ENCODE data around the gene NXPE4.
A peak's percentile ranks its signal among the peaks of the same experiment; 100 is the strongest.

NXPE4 gene

DNA sequence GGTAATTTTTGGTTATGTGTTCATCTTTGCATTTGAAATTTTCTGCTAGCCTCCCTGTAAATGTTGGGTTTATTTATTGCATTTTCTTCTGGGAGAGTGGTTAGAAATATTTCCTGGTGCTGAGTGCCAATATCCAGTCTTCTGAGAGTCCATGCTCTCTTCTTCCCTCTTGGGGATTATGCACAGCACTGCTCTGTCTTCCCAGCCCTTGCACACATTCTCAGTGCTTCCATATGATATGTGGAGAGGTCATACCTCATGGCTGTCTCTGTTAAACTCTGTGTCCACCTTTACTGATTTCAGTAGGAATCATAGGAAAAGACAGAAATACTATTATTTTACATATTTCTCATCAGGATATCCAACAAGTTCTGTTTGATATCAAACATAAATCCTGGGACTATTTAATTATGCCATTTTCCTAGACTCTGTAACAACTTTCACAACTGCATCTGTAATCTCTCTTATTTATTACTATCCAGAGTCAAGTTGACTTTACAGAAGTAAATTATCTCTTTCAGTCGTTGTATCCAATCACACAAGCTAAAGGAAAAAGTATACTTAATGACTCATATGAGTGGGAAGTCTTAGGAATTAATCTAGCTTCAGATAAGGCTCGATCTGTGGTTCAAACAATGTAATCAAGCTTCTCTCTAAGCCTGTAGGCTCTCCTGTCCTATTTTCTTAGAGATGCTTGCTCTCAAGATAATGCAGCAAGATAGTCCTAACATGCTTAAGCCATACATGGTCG is 33.2 kb downstream of the NXPE4 start:
- Histone ChIP-seq H3K79me2 (no peaks in the 10 kb centered on the region), H3K4me2 (ENCODE audit: low read length) (no peak overlapping the region), H3K36me3 (ENCODE audit: control insufficient read depth, insufficient read depth, low read length) (no peaks in the 10 kb centered on the region), H3K27me3 (ENCODE audit: control insufficient read depth, insufficient read depth, low read length) (no peaks in the 10 kb centered on the region), H3K9ac (no peak overlapping the region), H3K9me3 (ENCODE audit: control insufficient read depth, low read length) (no peaks in the 10 kb centered on the region), H3K27ac (no peak overlapping the region), H2AFZ (no peak overlapping the region), H3K4me3 (ENCODE audit: low read depth, low read length) (no peak overlapping the region), H3K4me1 (peaks cover 6% of the 10 kb centered on the region)
- TF ChIP-seq, protein P1, sequence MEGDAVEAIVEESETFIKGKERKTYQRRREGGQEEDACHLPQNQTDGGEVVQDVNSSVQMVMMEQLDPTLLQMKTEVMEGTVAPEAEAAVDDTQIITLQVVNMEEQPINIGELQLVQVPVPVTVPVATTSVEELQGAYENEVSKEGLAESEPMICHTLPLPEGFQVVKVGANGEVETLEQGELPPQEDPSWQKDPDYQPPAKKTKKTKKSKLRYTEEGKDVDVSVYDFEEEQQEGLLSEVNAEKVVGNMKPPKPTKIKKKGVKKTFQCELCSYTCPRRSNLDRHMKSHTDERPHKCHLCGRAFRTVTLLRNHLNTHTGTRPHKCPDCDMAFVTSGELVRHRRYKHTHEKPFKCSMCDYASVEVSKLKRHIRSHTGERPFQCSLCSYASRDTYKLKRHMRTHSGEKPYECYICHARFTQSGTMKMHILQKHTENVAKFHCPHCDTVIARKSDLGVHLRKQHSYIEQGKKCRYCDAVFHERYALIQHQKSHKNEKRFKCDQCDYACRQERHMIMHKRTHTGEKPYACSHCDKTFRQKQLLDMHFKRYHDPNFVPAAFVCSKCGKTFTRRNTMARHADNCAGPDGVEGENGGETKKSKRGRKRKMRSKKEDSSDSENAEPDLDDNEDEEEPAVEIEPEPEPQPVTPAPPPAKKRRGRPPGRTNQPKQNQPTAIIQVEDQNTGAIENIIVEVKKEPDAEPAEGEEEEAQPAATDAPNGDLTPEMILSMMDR (IDR thresholded peaks at IDR 0.05) = no peak

DNA sequence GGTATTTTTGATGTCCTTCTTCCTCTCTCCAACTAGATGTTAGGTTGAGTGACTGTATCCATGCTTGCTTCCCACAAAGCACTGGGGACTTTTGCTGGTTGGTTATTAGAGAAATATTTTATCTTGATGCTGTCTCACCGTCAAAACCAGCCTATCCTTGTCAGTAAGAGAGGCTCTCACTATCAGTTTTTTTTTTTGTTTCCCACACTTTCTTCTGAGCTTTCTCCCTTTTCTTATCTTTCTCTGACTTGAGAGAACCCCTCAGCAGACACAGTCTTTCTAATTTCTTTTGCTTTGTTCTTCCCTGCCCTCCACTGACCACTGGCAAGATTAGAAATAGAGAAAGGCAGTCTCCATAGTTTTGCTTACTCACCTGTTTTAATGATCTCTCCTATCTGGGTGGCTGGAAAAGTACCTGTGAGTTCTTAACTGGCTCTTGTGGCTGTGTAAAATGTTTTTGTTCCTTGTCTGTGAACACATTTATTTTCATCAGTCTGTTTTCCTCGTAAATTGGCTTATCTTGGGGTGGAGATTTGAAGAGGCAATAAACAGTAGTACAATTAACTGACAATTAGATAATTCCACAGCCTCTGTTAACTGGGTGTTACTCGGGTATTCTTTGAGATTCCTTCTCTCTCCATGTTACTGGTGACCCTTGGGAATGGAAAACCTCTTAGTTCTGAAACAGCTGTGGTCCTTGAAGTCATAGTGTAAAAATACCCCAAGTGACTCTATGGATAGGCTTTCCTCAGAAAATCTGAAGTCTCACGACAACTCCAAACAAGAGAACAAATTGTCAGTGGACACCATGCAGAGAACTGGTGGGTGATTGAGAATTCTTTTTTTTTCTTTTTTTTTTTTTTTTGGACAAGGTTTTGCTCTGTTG is 35.9 kb downstream of the NXPE4 start, which contains the start of gene NXPE1:
Gene NXPE1, minus strand, starts transcription at position 457 of the 886 bp plus-strand sequence. CDS start 8,680 bp downstream, outside the sequence.
- Histone ChIP-seq H3K36me3 (ENCODE audit: control insufficient read depth, insufficient read depth, low read length) (no peaks in the 10 kb centered on the region), H3K9ac (no peak within 1 kb of the TSS), H3K4me3 (ENCODE audit: low read depth, low read length) (no peak within 1 kb of the TSS), H3K27me3 (ENCODE audit: control insufficient read depth, insufficient read depth, low read length) (no peaks in the 10 kb centered on the region), H3K9me3 (ENCODE audit: control insufficient read depth, low read length) (no peaks in the 10 kb centered on the region), H2AFZ (peak within 1 kb of the TSS; percentile 58), H3K79me2 (no peaks in the 10 kb centered on the region), H3K27ac (no peak within 1 kb of the TSS), H3K4me2 (ENCODE audit: low read length) (no peak within 1 kb of the TSS), H3K4me1 (peaks cover 13% of the 10 kb centered on the region)
- TF ChIP-seq, protein P1 (IDR thresholded peaks at IDR 0.05) = no peak

DNA sequence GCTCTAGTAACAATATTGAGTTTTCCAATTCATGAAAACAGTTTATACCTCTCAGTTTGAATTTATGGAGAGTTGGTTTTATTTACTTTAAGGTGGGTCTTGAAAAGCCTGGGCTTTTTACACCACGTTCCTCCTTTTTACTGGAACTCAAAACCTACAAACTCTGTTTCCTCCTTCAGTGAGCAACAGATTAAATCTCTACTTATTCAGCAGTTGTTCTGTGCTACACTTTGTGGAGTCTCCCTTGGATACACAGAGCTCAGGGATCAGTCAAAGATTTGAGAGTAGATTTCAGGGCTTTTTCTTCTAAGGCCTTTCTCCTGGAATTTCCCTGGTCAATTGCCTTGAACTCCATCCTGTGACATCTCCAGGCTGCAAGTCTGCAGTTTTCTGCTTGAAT is 39.5 kb downstream of the NXPE4 start:
- no peaks in the 10 kb centered on the region for H3K36me3 ChIP-seq (ENCODE audit: control insufficient read depth, insufficient read depth, low read length)
- H3K9me3 ChIP-seq (ENCODE audit: control insufficient read depth, low read length) = no peaks in the 10 kb centered on the region
- H3K4me3 ChIP-seq (ENCODE audit: low read depth, low read length) = no peak overlapping the region
- no peak overlapping the region for H3K4me2 ChIP-seq (ENCODE audit: low read length)
- H3K27ac ChIP-seq = peak overlapping the region; percentile 56
- H3K27me3 ChIP-seq (ENCODE audit: control insufficient read depth, insufficient read depth, low read length) = no peaks in the 10 kb centered on the region
- H2AFZ ChIP-seq = peak overlapping the region; percentile 42
- TF ChIP-seq, protein P1 (IDR thresholded peaks at IDR 0.05) = no peak
- H3K9ac ChIP-seq = no peak overlapping the region
- H3K4me1 ChIP-seq = peaks cover 13% of the 10 kb centered on the region
- H3K79me2 ChIP-seq = no peaks in the 10 kb centered on the region

DNA sequence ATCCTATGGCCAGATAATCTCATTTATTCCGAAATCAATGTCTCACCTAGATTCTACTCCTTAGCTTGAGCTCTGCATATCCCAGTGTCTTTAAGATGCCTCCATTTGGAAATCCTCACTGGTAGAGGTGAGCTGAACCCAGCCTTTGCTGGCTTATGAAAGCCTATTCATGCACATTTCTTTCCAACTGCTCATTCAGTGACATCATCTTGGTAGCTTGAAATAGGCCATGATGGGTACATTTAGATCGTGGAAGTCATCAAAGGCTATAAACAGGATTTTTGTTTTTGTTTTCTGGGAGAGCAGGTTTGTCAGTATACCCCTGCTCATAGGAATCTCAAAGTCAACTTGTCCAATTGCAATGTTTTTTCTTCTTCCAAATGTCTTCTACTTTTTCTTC is 41.9 kb downstream of the NXPE4 start:
- H3K27me3 ChIP-seq (ENCODE audit: control insufficient read depth, insufficient read depth, low read length) = no peaks in the 10 kb centered on the region
- no peaks in the 10 kb centered on the region for H3K79me2 ChIP-seq
- no peak overlapping the region for H2AFZ ChIP-seq
- no peaks in the 10 kb centered on the region for H3K36me3 ChIP-seq (ENCODE audit: control insufficient read depth, insufficient read depth, low read length)
- H3K27ac ChIP-seq = no peak overlapping the region
- H3K9ac ChIP-seq = no peak overlapping the region
- H3K4me2 ChIP-seq (ENCODE audit: low read length) = no peak overlapping the region
- H3K4me1 ChIP-seq = peaks cover 7% of the 10 kb centered on the region
- TF ChIP-seq, protein P1 (IDR thresholded peaks at IDR 0.05) = no peak
- no peak overlapping the region for H3K4me3 ChIP-seq (ENCODE audit: low read depth, low read length)
- no peaks in the 10 kb centered on the region for H3K9me3 ChIP-seq (ENCODE audit: control insufficient read depth, low read length)
